NCI-H1105 (cell line): ENCODE measurements around the gene CDC37.
"Not testable (repeated sequence)": the region's sequence is repeated elsewhere in the genome, so short reads cannot be mapped to it uniquely, and the experiment has no call there.

Experiments used
- DNase-seq: peaks from one replicate; lab custom pipeline; 2025; lab: John Stamatoyannopoulos, UW

Gene CDC37

GRCh38 chr19:10395003-10395402 lies 8.3 kb downstream of the CDC37 start:
- DNase-seq: no peak

- DNase-seq: no peak
These were observed 10.2 kb downstream of the CDC37 start for GRCh38 chr19:10393137-10393536.

GRCh38 chr19:10392120-10392519 lies 11.2 kb downstream of the CDC37 start:
- DNase-seq: no peak

GRCh38 chr19:10390652-10391286 lies 12.6 kb downstream of the CDC37 start:
- DNase-seq: peak; percentile 67

GRCh38 chr19:10389863-10390262 lies 13.5 kb downstream of the CDC37 start:
- DNase-seq: no peak

- DNase-seq: peak; percentile 72
These were observed 14.4 kb downstream of the CDC37 start for GRCh38 chr19:10388957-10389356.

GRCh38 chr19:10384580-10384979 lies 18.8 kb downstream of the CDC37 start:
- DNase-seq: no peak

- not testable (repeated sequence) for DNase-seq
These were observed 20.2 kb downstream of the CDC37 start for GRCh38 chr19:10383223-10383499.

GRCh38 chr19:10380313-10381102 lies 22.8 kb downstream of the CDC37 start, which contains the start of gene TYK2:
TSS of gene TYK2 (minus strand) at chr19:10380572. CDS start at chr19:10378406, 2,166 bp downstream.
- DNase-seq: peak; percentile 98

- DNase-seq: no peak
These were observed 23.4 kb downstream of the CDC37 start for GRCh38 chr19:10379880-10380312.

GRCh38 chr19:10378124-10378523 lies 25.2 kb downstream of the CDC37 start:
- no peak for DNase-seq

GRCh38 chr19:10377140-10377640 lies 26.2 kb downstream of the CDC37 start:
- DNase-seq: not testable (repeated sequence)

- DNase-seq: no peak
These were observed 28.4 kb downstream of the CDC37 start for GRCh38 chr19:10374931-10375330.

- no peak for DNase-seq
These were observed 30.7 kb downstream of the CDC37 start for GRCh38 chr19:10372690-10373089.

GRCh38 chr19:10368101-10368803 lies 35.1 kb downstream of the CDC37 start:
- DNase-seq: no peak

- not testable (repeated sequence) for DNase-seq
These were observed 36.3 kb downstream of the CDC37 start for GRCh38 chr19:10366950-10367512.

- DNase-seq: no peak
These were observed 37.8 kb downstream of the CDC37 start for GRCh38 chr19:10365518-10365917.

- DNase-seq: no peak
These were observed 38.7 kb downstream of the CDC37 start for GRCh38 chr19:10364644-10365043.

GRCh38 chr19:10363789-10364281 lies 39.5 kb downstream of the CDC37 start:
- DNase-seq: no peak

GRCh38 chr19:10362259-10362658 lies 41.1 kb downstream of the CDC37 start:
- no peak for DNase-seq

GRCh38 chr19:10361569-10362011 lies 41.8 kb downstream of the CDC37 start:
- DNase-seq: no peak

- no peak for DNase-seq
These were observed 46.9 kb downstream of the CDC37 start for GRCh38 chr19:10356431-10356830.
